Trophoblast cell (in vitro differentiated cells and primary cell): Measurements from ENCODE around the gene BLVRB.

Source experiments
- DNase-seq, 2 donors: peaks; one replicate each; pipeline ENCODE4 v3.0.0-alpha.2; 2016
- H2AFZ ChIP-seq: 2 replicates; pipeline ENCODE4 v1.6.1; 2013; ENCODE audit warnings: low read length, moderate library complexity, mild to moderate bottlenecking; ENCODE audit not compliant: insufficient read depth, poor library complexity
- H2AK5ac ChIP-seq: 2 replicates; pipeline ENCODE4 v1.6.1; 2013; ENCODE audit warnings: mild to moderate bottlenecking, low read length
- H2BK120ac ChIP-seq: 2 replicates; pipeline ENCODE4 v1.6.1; 2013; ENCODE audit warnings: low read length, mild to moderate bottlenecking, moderate library complexity; ENCODE audit not compliant: insufficient read depth, poor library complexity
- H2BK12ac ChIP-seq: 2 replicates; pipeline ENCODE4 v1.6.1; 2013; ENCODE audit warnings: mild to moderate bottlenecking, low read length, moderate library complexity
- H2BK5ac ChIP-seq: 2 replicates; pipeline ENCODE4 v1.6.1; 2013; ENCODE audit warnings: low read length, low read depth, moderate library complexity, mild to moderate bottlenecking; ENCODE audit not compliant: poor library complexity
- H3K14ac ChIP-seq: 2 replicates; pipeline ENCODE4 v1.6.1; 2013; ENCODE audit warnings: mild to moderate bottlenecking, low read length
- H3K18ac ChIP-seq: 2 replicates; pipeline ENCODE4 v1.6.1; 2013; ENCODE audit warnings: mild to moderate bottlenecking, low read length
- H3K23ac ChIP-seq: 2 replicates; pipeline ENCODE4 v1.6.1; 2013; ENCODE audit warnings: low read length
- H3K27ac ChIP-seq: 2 replicates; pipeline ENCODE4 v1.5.1; 2013; ENCODE audit warnings: low read depth, mild to moderate bottlenecking, inconsistent platforms, low read length, moderate library complexity
- H3K27me3 ChIP-seq: 2 replicates; pipeline ENCODE4 v1.6.1; 2013; ENCODE audit warnings: inconsistent platforms, mild to moderate bottlenecking, low read length, moderate library complexity; ENCODE audit not compliant: insufficient read depth
- H3K36me3 ChIP-seq, 2 experiments: 1 replicate in 1 of 2; 2 replicates in 1 of 2; pipeline ENCODE4 v1.6.1; 2013; ENCODE audit warnings: low read length in 2 of 2, mild to moderate bottlenecking in 2 of 2, moderate library complexity in 1 of 2; ENCODE audit not compliant: insufficient read depth in 2 of 2, control insufficient read depth in 1 of 2
- H3K4ac ChIP-seq: 2 replicates; pipeline ENCODE4 v1.6.1; 2013; ENCODE audit warnings: low read depth, mild to moderate bottlenecking, low read length, moderate library complexity
- H3K4me1 ChIP-seq, 2 experiments: 1 replicate in 1 of 2; 2 replicates in 1 of 2; pipeline ENCODE4 v1.6.1; 2013; ENCODE audit warnings: low read length in 2 of 2, mild to moderate bottlenecking in 2 of 2, moderate library complexity in 1 of 2; ENCODE audit not compliant: insufficient read depth in 2 of 2, control insufficient read depth in 1 of 2
- H3K4me2 ChIP-seq: 2 replicates; pipeline ENCODE4 v1.6.1; 2013; ENCODE audit warnings: inconsistent platforms, mild to moderate bottlenecking, low read length, moderate library complexity
- H3K4me3 ChIP-seq: 2 replicates; pipeline ENCODE4 v1.5.1; 2013; ENCODE audit warnings: mild to moderate bottlenecking, low read depth, low read length, inconsistent platforms
- H3K79me1 ChIP-seq: one replicate; pipeline ENCODE4 v1.6.1; 2013; ENCODE audit warnings: low read length
- H3K79me2 ChIP-seq: 2 replicates; pipeline ENCODE4 v1.6.1; 2013; ENCODE audit warnings: low read length, mild to moderate bottlenecking; ENCODE audit not compliant: control insufficient read depth, insufficient read depth, poor library complexity
- H3K9ac ChIP-seq: 2 replicates; pipeline ENCODE4 v1.6.1; 2013; ENCODE audit warnings: mild to moderate bottlenecking, low read length
- H3K9me3 ChIP-seq: 2 replicates; pipeline ENCODE4 v1.6.1; 2013; ENCODE audit warnings: low read depth, mild to moderate bottlenecking, control low read depth, inconsistent platforms, low read length; ENCODE audit not compliant: insufficient read depth
- H4K12ac ChIP-seq: 2 replicates; pipeline ENCODE4 v1.6.1; 2013; ENCODE audit warnings: low read depth, mild to moderate bottlenecking, low read length, moderate library complexity
- H4K8ac ChIP-seq: 2 replicates; pipeline ENCODE4 v1.6.1; 2013; ENCODE audit warnings: low read depth, mild to moderate bottlenecking, low read length, moderate library complexity
- H4K91ac ChIP-seq: one replicate; pipeline ENCODE4 v1.6.1; 2013; ENCODE audit warnings: low read depth, mild to moderate bottlenecking, low read length, moderate library complexity
- WGBS: extraction: QIAGEN DNeasy Blood & Tissue Kit; methylation state at CpG from one replicate; pipeline ENCODE4 v1.1.7; 2013; ENCODE audit warnings: missing lambda C conversion rate; ENCODE audit not compliant: insufficient read length, insufficient coverage; ENCODE audit errors: extremely low coverage; 5-methylcytosine and 5-hydroxymethylcytosine counted together

The BLVRB gene

GRCh38 chr19:40422748-40423566, 42.6 kb downstream of the BLVRB start:
- no peaks in the 10 kb centered on the region for H3K9me3 ChIP-seq
- no peak overlapping the region for H2AFZ ChIP-seq
- H2BK5ac ChIP-seq, result no peak overlapping the region
- peaks cover 19% of the 10 kb centered on the region for H3K79me1 ChIP-seq
- WGBS, result no CpG with 5 or more reads among the region's 31 CpGs
- H3K23ac ChIP-seq, result no peak overlapping the region
- no peak overlapping the region for H2BK120ac ChIP-seq
- H2AK5ac ChIP-seq, result no peak overlapping the region
- peaks cover 5 to 10% of the 10 kb centered on the region in 2 experiments for H3K4me1 ChIP-seq
- peak overlapping the region; percentile 24 for H3K4ac ChIP-seq
- H3K4me3 ChIP-seq, result no peak overlapping the region
- no peak overlapping the region for H3K4me2 ChIP-seq
- DNase-seq, result no peak
- peak overlapping the region; percentile 5 for H3K18ac ChIP-seq
- no peak overlapping the region for H2BK12ac ChIP-seq
- no peak overlapping the region for H4K8ac ChIP-seq
- no peak overlapping the region for H4K91ac ChIP-seq
- H4K12ac ChIP-seq, result no peak overlapping the region
- H3K9ac ChIP-seq, result no peak overlapping the region
- H3K36me3 ChIP-seq, result peaks cover 10% of the 10 kb centered on the region in 2 experiments
- no peaks in the 10 kb centered on the region for H3K27me3 ChIP-seq
- no peak overlapping the region for H3K14ac ChIP-seq
- peaks cover 15% of the 10 kb centered on the region for H3K79me2 ChIP-seq
- no peak overlapping the region for H3K27ac ChIP-seq

GRCh38 chr19:40421993-40422747, 43.4 kb downstream of the BLVRB start:
- H3K79me1 ChIP-seq, result peaks cover 22% of the 10 kb centered on the region
- DNase-seq, result no peak
- no CpG with 5 or more reads among the region's 16 CpGs for WGBS
- H3K4ac ChIP-seq, result peak overlapping the region; percentile 3
- no peak overlapping the region for H3K4me2 ChIP-seq
- H3K23ac ChIP-seq, result no peak overlapping the region
- H3K4me1 ChIP-seq, result peaks cover 5 to 11% of the 10 kb centered on the region in 2 experiments
- H2BK12ac ChIP-seq, result no peak overlapping the region
- H3K18ac ChIP-seq, result no peak overlapping the region
- H4K91ac ChIP-seq, result no peak overlapping the region
- H2BK5ac ChIP-seq, result no peak overlapping the region
- H2AFZ ChIP-seq, result no peak overlapping the region
- H3K9me3 ChIP-seq, result no peaks in the 10 kb centered on the region
- no peak overlapping the region for H2AK5ac ChIP-seq
- no peak overlapping the region for H3K14ac ChIP-seq
- H3K27ac ChIP-seq, result peak overlapping the region; percentile 97
- H3K9ac ChIP-seq, result no peak overlapping the region
- H3K27me3 ChIP-seq, result no peaks in the 10 kb centered on the region
- no peak overlapping the region for H3K4me3 ChIP-seq
- H3K79me2 ChIP-seq, result peaks cover 15% of the 10 kb centered on the region
- H3K36me3 ChIP-seq, result peaks cover 10% of the 10 kb centered on the region in 2 experiments
- H4K8ac ChIP-seq, result no peak overlapping the region
- H4K12ac ChIP-seq, result no peak overlapping the region
- H2BK120ac ChIP-seq, result no peak overlapping the region

- Histone ChIP-seq H3K4me3 (peak overlapping the region; percentile 72), H3K36me3 (peaks cover 10% of the 10 kb centered on the region in 2 experiments), H3K4ac (peak overlapping the region; percentile 92), H2BK120ac (peak overlapping the region; percentile 96), H3K4me1 (peaks cover 10 to 13% of the 10 kb centered on the region in 2 experiments), H2BK12ac (no peak overlapping the region), H2AK5ac (no peak overlapping the region), H4K91ac (peak overlapping the region; percentile 96), H3K79me2 (peaks cover 15% of the 10 kb centered on the region), H3K14ac (peak overlapping the region; percentile 72), H2BK5ac (peak overlapping the region; percentile 85), H4K12ac (peak overlapping the region; percentile 64), H3K27me3 (no peaks in the 10 kb centered on the region), H3K4me2 (peak overlapping the region; percentile 67), H3K27ac (peak overlapping the region; percentile 97), H3K9me3 (no peaks in the 10 kb centered on the region), H3K9ac (peak overlapping the region; percentile 78), H4K8ac (peak overlapping the region; percentile 89), H3K23ac (no peak overlapping the region), H2AFZ (peak overlapping the region; percentile 77), H3K18ac (peak overlapping the region; percentile 89), H3K79me1 (peaks cover 23% of the 10 kb centered on the region)
- no CpG with 5 or more reads among the region's 56 CpGs for WGBS
- peak; percentile 97 for DNase-seq
Observed at GRCh38 chr19:40420766-40421765, 44.5 kb downstream of the BLVRB start.

DNA sequence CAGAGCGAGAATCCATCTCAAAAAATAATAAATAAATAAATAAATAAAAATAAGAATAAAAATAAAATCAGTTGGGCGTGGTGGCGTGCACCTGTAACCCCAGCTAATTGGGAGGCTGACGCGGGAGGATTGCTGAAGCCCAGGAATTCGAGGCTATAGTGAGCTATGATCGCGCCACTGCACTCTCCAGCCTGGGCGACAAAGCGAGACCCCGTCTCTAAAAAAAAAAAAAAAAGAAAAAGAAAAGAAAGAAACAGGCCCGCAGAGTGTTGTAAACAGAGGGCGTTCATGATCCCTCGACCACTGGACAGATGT, 45.1 kb downstream of the BLVRB start:
- Histone ChIP-seq H3K4me3 (no peak overlapping the region), H3K27me3 (no peaks in the 10 kb centered on the region), H2BK120ac (no peak overlapping the region), H3K9ac (no peak overlapping the region), H3K9me3 (no peaks in the 10 kb centered on the region), H2AK5ac (no peak overlapping the region), H2AFZ (no peak overlapping the region), H3K4ac (no peak overlapping the region), H3K79me1 (peaks cover 20% of the 10 kb centered on the region), H2BK12ac (no peak overlapping the region), H3K4me2 (peak overlapping the region; percentile 67), H4K8ac (no peak overlapping the region), H3K23ac (no peak overlapping the region), H4K91ac (peak overlapping the region; percentile 45), H3K79me2 (peaks cover 13% of the 10 kb centered on the region), H4K12ac (no peak overlapping the region), H3K4me1 (peaks cover 10 to 13% of the 10 kb centered on the region in 2 experiments), H3K14ac (no peak overlapping the region), H3K18ac (no peak overlapping the region), H2BK5ac (no peak overlapping the region), H3K27ac (peak overlapping the region; percentile 97), H3K36me3 (peaks cover 10% of the 10 kb centered on the region in 2 experiments)
- DNase-seq, result no peak
- WGBS, result no CpG with 5 or more reads among the region's 14 CpGs
